Measurements from ENCODE around the gene GLRX2.

The GLRX2 gene

GRCh38 chr1:193113258-193113991, 8.2 kb upstream of the GLRX2 start:
- DNase-seq (ENCODE audit: low read depth, low spot score): peak; percentile 57

- DNase-seq (ENCODE audit: low read depth, low spot score): peak; percentile 37
Observed at GRCh38 chr1:193111641-193112090, 6.5 kb upstream of the GLRX2 start.

GRCh38 chr1:193110864-193111263, 5.7 kb upstream of the GLRX2 start:
- DNase-seq (ENCODE audit: low read depth, low spot score): no peak

GRCh38 chr1:193110246-193110645, 5.0 kb upstream of the GLRX2 start:
- no peak for DNase-seq (ENCODE audit: low read depth, low spot score)

- DNase-seq (ENCODE audit: low read depth, low spot score): no peak
Observed at GRCh38 chr1:193109619-193110018, 4.4 kb upstream of the GLRX2 start.

GRCh38 chr1:193108471-193108870, 3.3 kb upstream of the GLRX2 start:
- DNase-seq (ENCODE audit: low read depth, low spot score): no peak

GRCh38 chr1:193105821-193106177, 585 bp upstream of the GLRX2 start:
- DNase-seq (ENCODE audit: low read depth, low spot score): no peak

- peak; percentile 74 for DNase-seq (ENCODE audit: low read depth, low spot score)
Observed at GRCh38 chr1:193104502-193104906, 710 bp downstream of the GLRX2 start.

- DNase-seq (ENCODE audit: low read depth, low spot score): no peak
Observed at GRCh38 chr1:193103759-193104501, 1.3 kb downstream of the GLRX2 start.

- no peak for DNase-seq (ENCODE audit: low read depth, low spot score)
Observed at GRCh38 chr1:193102662-193103061, 2.6 kb downstream of the GLRX2 start.

- DNase-seq (ENCODE audit: low read depth, low spot score): no peak
Observed at GRCh38 chr1:193094112-193094511, 11.1 kb downstream of the GLRX2 start.

GRCh38 chr1:193090865-193091264, 14.3 kb downstream of the GLRX2 start:
- no peak for DNase-seq (ENCODE audit: low read depth, low spot score)

GRCh38 chr1:193087893-193088292, 17.3 kb downstream of the GLRX2 start:
- no peak for DNase-seq (ENCODE audit: low read depth, low spot score)

- DNase-seq (ENCODE audit: low read depth, low spot score): no peak
Observed at GRCh38 chr1:193086342-193086741, 18.9 kb downstream of the GLRX2 start.

- no peak for DNase-seq (ENCODE audit: low read depth, low spot score)
Observed at GRCh38 chr1:193085263-193085662, 20.0 kb downstream of the GLRX2 start.

- no peak for DNase-seq (ENCODE audit: low read depth, low spot score)
Observed at GRCh38 chr1:193083365-193084088, 21.7 kb downstream of the GLRX2 start.

GRCh38 chr1:193079187-193079586, 26.0 kb downstream of the GLRX2 start:
- DNase-seq (ENCODE audit: low read depth, low spot score): no peak

GRCh38 chr1:193077991-193078390, 27.2 kb downstream of the GLRX2 start:
- DNase-seq (ENCODE audit: low read depth, low spot score): no peak

- DNase-seq (ENCODE audit: low read depth, low spot score): no peak
Observed at GRCh38 chr1:193070942-193071341, 34.3 kb downstream of the GLRX2 start.

GRCh38 chr1:193070386-193070753, 34.8 kb downstream of the GLRX2 start:
- no peak for DNase-seq (ENCODE audit: low read depth, low spot score)

- DNase-seq (ENCODE audit: low read depth, low spot score): no peak
Observed at GRCh38 chr1:193069748-193070385, 35.3 kb downstream of the GLRX2 start.

- DNase-seq (ENCODE audit: low read depth, low spot score): no peak
Observed at GRCh38 chr1:193068013-193068412, 37.2 kb downstream of the GLRX2 start.
